Dendritic cell treated with granulocyte-macrophage colony-stimulating factor and Interleukin-4, amounts not matched to agents 40 ng/mL and 50 ng/mL, for 4 days (primary cell): ENCODE results near the gene SEPTIN3.

Source experiments
- H3K27ac Mint-ChIP-seq: one replicate; pipeline ENCODE4 v1.8.0; 2022; ENCODE audit warnings: mild to moderate bottlenecking, mixed read lengths
- H3K27me3 Mint-ChIP-seq: one replicate; pipeline ENCODE4 v1.8.0; 2022; ENCODE audit warnings: mild to moderate bottlenecking, mixed read lengths
- H3K36me3 Mint-ChIP-seq: one replicate; pipeline ENCODE4 v1.8.0; 2022; ENCODE audit warnings: low read depth, mixed read lengths
- H3K4me1 Mint-ChIP-seq: one replicate; pipeline ENCODE4 v1.8.0; 2022; ENCODE audit warnings: low read depth, mixed read lengths
- H3K4me3 Mint-ChIP-seq: one replicate; pipeline ENCODE4 v1.8.0; 2022; ENCODE audit warnings: mild to moderate bottlenecking, moderate library complexity, mixed read lengths
- H3K9me3 Mint-ChIP-seq: one replicate; pipeline ENCODE4 v1.8.0; 2022; ENCODE audit warnings: mixed read lengths
- intact Hi-C: fragments of 100-400 bp; cut with micrococcal nuclease; formaldehyde crosslinking; loops from one replicate; pipeline ENCODE4 v1.15.0; 2022

SEPTIN3 gene

DNA sequence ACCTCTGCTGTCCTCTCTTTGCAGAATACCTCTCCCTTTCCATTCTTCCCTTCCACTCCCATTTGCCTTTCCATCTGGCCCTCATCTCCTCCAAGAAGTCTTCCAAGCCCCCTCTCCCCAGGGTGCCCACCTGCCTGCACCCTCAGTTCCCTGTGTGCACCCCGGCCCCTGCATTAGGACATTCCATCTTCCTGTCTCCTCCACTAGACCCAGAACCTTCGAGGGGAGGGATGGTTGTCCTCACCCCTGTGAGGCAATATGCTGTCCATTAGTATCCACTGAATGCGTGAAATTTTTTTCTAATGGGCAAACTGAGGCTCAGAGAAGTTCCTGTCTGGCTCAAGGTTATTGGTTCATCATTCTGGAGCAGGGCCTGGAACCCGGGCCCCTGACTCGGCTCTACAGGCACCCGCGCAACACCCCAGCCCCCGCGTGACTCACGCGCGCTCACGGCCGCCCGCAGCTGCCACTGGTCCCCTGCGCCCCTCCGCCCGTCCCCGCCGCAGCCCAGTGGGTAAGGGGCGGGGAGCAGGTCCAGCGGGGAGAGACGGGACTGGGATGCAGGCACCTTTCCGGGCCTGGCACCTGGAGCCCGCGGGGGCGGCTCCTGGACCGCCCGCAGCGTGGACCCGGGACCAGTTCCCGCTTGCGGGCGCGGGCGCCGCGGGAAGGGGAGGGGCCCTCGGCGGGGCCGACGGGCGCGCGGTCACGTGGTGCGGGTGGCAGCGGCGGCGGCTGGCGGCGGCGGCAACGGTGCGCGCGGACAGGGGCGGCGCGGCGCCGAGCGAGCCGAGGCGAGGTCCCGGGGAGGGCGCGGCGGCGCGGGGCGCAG is 7.0 kb downstream of the SEPTIN3 start:
- H3K4me1 Mint-ChIP-seq = peaks cover 20% of the 10 kb centered on the region
- H3K27ac Mint-ChIP-seq = no peak overlapping the region
- peak overlapping the region; percentile 51 for H3K4me3 Mint-ChIP-seq
- no peaks in the 10 kb centered on the region for H3K36me3 Mint-ChIP-seq
- intact Hi-C loops = no loop called here
- peaks cover 71% of the 10 kb centered on the region for H3K27me3 Mint-ChIP-seq
- no peaks in the 10 kb centered on the region for H3K9me3 Mint-ChIP-seq

DNA sequence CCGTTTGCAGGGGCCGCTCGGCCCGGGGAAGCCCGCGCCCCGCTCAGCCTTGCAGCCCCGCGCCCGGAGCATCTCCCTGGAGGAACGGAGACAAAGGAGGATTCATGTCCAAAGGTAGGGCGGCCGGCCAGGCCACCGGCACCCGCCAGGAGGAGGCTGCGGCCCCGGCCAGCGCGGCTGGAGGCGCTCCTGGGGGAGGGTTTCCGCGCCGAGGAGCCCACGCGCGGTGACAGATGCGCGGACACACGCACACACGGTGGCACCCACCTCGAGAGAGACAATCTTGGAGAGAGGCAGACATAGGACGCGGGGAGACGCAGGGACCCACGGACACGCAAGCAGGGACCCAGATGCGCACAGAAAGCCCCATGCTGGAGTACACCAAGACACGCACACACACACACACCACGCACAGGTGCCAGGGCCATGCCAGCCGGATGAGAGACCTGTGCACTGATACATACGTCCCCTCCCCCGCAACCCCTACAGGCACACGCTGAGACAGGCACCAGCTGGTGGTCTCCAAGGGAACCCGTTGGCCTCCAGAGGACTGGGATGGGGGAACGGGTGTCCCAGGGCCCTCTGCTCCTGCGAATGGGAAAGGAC is 7.8 kb downstream of the SEPTIN3 start:
- no peaks in the 10 kb centered on the region for H3K9me3 Mint-ChIP-seq
- H3K4me1 Mint-ChIP-seq = peaks cover 20% of the 10 kb centered on the region
- H3K4me3 Mint-ChIP-seq = peak overlapping the region; percentile 69
- H3K27me3 Mint-ChIP-seq = peaks cover 65% of the 10 kb centered on the region
- no peaks in the 10 kb centered on the region for H3K36me3 Mint-ChIP-seq
- intact Hi-C loops = no loop called here
- H3K27ac Mint-ChIP-seq = no peak overlapping the region

DNA sequence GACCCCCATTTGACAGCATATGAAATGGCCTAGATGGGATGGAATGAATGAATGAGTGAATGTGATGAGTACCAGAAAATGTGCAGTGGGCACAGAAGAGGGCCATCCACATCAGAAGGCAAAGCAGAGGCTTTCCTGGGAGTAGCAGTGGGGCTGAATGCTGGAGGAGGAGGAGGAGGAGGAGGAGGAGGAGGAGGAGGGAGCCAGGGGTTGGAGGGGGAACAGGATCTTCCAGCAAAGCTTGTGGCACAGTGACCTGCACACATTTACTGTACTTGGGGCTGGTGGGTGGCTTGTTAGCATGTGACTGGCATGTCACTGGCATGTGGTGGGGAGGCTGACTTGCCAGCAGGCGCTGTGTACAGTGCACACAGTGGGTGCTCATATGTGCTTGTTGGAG is 9.5 kb downstream of the SEPTIN3 start:
- intact Hi-C loops = no loop called here
- Mint-ChIP-seq H3K4me1 (peaks cover 36% of the 10 kb centered on the region), H3K27me3 (peaks cover 55% of the 10 kb centered on the region), H3K36me3 (no peaks in the 10 kb centered on the region), H3K27ac (no peak overlapping the region), H3K9me3 (no peaks in the 10 kb centered on the region), H3K4me3 (no peak overlapping the region)

DNA sequence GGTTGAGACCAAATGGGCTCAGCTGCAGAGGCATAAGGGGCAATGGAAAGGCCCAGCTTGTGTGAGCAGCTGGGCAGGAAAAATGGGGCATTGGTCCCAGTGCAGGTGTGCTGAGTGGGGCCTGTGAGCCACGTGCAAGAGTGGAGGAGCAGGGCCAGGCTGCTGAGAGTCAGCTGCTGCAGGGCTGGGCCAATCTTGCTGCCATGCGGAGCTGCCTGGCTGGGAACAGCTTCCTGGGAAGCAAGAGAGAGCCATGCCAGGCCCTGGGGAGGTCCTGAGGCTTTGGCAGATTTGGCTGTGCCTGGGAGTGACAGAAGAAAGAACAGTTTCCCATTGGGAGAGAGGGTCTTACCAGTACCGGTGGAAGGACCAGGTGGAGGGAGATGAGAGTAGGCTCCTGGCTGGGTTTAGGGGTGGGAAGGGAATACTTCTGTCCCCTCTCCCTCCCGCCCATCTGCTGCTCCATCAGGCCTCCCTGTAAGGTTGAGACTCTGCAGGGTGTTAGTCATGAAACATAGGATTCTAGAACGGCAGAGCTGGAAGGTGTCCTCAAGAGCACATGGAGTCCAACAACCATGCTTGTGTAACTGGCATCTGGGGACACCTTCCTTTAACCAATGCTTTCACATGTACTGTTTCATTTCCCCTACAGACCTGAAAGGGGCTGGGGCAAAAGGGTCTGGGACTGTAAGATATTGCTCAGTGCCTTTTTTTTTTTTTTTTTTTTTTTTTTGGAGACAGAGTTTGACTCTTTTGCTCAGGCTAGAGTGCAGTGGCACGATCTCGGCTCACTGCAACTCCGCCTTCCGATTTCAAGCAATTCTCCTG is 10.4 kb downstream of the SEPTIN3 start:
- Mint-ChIP-seq H3K9me3 (no peaks in the 10 kb centered on the region), H3K36me3 (no peaks in the 10 kb centered on the region), H3K27me3 (peaks cover 47% of the 10 kb centered on the region), H3K4me3 (no peak overlapping the region), H3K4me1 (peaks cover 42% of the 10 kb centered on the region), H3K27ac (no peak overlapping the region)
- intact Hi-C loops = no loop called here

DNA sequence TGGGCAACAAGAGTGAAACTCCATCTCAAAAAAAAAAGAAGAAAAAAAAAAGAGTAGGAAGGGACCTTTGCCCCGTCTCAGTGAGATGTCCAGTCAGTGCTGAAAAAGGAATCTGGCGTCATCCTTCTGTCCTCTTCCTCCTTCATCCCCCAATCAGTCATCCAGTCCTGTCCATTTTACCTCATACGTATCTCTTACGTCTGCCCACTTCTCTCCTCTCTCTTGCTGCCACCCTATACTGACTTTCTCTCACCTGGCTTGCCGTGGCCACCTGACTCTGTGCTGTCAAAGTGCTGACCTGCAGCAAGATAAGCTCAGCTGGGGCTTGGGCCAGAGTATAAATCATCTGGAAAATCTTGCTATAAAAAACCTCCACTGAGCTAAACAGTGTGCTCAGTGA is 13.6 kb downstream of the SEPTIN3 start:
- Mint-ChIP-seq H3K27me3 (peaks cover 25% of the 10 kb centered on the region), H3K4me1 (peaks cover 22% of the 10 kb centered on the region), H3K9me3 (no peaks in the 10 kb centered on the region), H3K36me3 (no peaks in the 10 kb centered on the region), H3K4me3 (no peak overlapping the region), H3K27ac (peak overlapping the region; percentile 48)
- intact Hi-C loops = no loop called here

DNA sequence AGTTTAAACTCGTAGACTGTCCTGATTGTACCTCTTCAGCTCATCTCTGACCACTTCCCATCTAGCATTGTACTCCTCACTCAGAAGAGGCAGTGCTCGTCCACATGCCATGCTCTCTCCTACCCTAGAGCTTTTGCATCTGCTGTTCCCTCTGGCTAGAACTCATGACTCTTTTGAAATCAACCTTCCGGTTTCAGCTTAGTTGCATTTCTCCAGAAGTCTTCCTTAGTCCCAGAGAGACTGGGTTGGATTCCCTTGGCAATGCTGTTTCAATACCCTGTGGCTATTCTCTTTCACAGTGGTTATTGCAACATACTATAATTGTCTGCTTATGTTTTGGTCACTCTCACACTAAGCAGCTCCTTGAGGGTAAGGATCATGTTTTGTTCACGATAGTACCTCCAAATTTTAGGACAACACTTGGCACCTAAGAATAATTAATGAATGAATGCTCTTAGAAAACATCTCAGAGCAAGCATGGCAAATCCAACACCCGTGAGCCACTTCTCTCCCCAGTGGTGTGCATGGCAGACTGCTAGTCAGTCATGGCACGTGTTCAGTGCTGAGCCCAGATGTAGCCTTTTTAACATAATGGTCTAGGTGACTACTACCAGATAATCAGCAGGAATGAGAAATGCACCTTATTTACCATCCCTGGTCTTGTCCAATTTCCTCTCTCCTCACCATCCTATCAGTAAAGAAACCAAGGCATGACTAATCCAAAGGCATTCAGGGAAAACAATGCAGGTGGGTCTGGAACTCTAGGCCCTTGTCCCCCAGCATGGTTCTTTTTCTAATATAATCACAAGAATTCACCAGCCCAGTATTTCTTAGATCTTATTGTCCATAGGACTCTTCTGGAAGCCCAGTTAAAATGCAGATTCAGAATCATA is 14.5 kb downstream of the SEPTIN3 start:
- Mint-ChIP-seq H3K4me3 (no peak overlapping the region), H3K9me3 (no peaks in the 10 kb centered on the region), H3K27ac (peak overlapping the region; percentile 48), H3K36me3 (no peaks in the 10 kb centered on the region), H3K4me1 (peaks cover 22% of the 10 kb centered on the region), H3K27me3 (peaks cover 16% of the 10 kb centered on the region)
- intact Hi-C loops = no loop called here

DNA sequence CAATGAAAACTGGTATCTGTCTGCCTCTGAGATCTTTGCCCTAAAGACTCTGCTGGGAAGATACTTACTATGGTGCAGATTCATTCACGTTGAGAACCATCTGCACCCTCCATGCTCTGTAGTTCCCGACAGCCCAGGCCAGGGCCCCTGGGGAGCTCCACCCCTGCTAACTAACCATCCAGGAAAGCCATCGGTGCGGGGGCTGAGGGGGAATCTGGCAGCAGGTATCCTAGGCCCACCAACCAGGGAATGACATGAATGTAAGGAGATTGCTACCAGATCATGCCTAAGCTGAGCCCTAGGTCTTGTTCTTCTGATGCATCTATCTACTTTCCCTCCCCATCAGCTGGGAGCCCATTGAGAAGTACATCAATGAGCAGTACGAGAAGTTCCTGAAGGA is 18.0 kb downstream of the SEPTIN3 start:
- Mint-ChIP-seq H3K9me3 (no peaks in the 10 kb centered on the region), H3K36me3 (no peaks in the 10 kb centered on the region), H3K27ac (no peak overlapping the region), H3K4me3 (no peak overlapping the region), H3K27me3 (peaks cover 28% of the 10 kb centered on the region), H3K4me1 (peaks cover 20% of the 10 kb centered on the region)
- intact Hi-C loops = no loop called here

DNA sequence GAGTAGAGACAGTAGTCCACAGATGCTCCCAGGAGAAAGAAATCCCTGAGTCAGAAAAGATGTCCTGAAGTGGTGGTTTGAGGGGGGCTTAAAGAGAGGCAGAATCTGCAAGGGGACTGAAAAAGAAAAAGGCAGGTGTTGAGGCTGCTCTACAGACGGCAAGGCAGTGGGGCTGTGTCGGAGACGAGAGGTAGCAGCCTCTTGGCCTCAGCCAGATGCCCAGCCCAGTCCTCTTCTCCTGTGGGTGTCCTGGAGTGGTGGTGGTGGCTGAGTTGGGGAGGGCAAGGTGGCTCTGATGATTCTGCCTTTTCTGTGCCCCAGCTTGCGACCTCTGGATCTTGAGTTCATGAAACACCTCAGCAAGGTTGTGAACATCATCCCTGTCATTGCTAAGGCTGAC is 20.0 kb downstream of the SEPTIN3 start:
- H3K27ac Mint-ChIP-seq = no peak overlapping the region
- intact Hi-C loops = no loop called here

DNA sequence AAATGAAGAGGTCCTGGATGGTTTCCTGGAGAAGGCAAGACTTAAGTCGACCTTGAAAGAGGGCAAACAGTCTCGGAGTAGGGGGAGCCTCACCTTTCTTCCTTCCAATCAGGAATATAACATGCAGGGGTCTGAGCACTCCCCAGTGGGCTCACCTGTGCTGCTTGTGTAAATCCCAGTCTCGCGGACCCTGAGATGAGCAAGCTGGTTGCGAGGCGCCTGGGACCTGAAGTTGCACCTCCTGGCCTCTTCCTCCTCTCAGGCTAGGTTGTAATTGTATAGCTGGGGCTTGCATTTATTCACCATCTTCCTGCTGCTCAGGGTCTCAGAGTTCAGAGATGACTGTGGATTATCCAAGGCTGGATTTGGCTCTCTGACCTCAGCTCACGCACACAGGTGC is 21.9 kb downstream of the SEPTIN3 start:
- peaks cover 38% of the 10 kb centered on the region for H3K27me3 Mint-ChIP-seq
- no peak overlapping the region for H3K4me3 Mint-ChIP-seq
- H3K9me3 Mint-ChIP-seq = no peaks in the 10 kb centered on the region
- peaks cover 21% of the 10 kb centered on the region for H3K4me1 Mint-ChIP-seq
- no peak overlapping the region for H3K27ac Mint-ChIP-seq
- H3K36me3 Mint-ChIP-seq = no peaks in the 10 kb centered on the region
- intact Hi-C loops = no loop called here

More for the DNA sequence above, 20.0 kb downstream of the SEPTIN3 start:
- no peaks in the 10 kb centered on the region for H3K9me3 Mint-ChIP-seq
- peaks cover 3% of the 10 kb centered on the region for H3K4me1 Mint-ChIP-seq
- H3K36me3 Mint-ChIP-seq = no peaks in the 10 kb centered on the region
- H3K4me3 Mint-ChIP-seq = no peak overlapping the region
- peaks cover 35% of the 10 kb centered on the region for H3K27me3 Mint-ChIP-seq

DNA sequence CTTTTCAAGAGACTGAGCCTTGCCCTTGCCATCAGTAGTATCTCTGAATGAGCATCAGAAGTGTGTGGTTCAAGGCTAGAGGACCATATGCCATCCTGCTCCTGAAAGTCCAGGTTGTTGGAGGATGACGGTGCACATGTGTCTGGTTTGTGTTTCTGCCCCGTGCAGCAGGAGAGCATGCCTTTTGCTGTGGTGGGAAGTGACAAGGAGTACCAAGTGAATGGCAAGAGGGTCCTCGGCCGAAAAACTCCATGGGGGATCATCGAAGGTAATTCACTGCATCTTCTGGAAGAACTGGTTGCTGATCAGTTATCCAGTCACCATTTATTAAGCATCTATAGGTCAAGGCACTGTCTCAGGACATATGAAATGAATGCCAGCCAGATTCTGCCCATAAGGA is 23.3 kb downstream of the SEPTIN3 start:
- H3K36me3 Mint-ChIP-seq = no peaks in the 10 kb centered on the region
- no peak overlapping the region for H3K4me3 Mint-ChIP-seq
- H3K27ac Mint-ChIP-seq = no peak overlapping the region
- H3K4me1 Mint-ChIP-seq = peaks cover 32% of the 10 kb centered on the region
- intact Hi-C loops = no loop called here
- no peaks in the 10 kb centered on the region for H3K9me3 Mint-ChIP-seq
- peaks cover 47% of the 10 kb centered on the region for H3K27me3 Mint-ChIP-seq

DNA sequence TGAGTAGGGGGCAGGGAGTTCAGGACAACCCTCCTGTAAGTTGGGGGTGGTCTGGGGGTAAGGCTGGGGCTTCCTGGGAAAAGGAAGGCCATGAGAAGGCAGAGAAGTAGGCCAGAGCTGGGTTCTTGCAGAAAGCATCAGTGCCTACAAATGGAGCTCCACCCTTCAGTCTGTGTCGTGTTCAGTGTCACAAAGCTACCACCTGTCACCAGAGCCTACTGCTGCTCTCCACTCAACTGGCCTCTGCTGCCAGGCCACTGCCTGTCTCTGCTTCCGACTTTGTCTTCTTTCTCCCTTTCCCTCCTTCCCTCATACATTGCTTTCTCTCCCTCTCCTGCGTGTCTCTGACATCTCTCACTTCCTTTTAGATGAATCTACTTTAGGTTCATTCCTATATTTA is 26.0 kb downstream of the SEPTIN3 start:
- Mint-ChIP-seq H3K4me1 (peaks cover 54% of the 10 kb centered on the region), H3K9me3 (no peaks in the 10 kb centered on the region), H3K36me3 (peaks cover 7% of the 10 kb centered on the region), H3K27ac (peak overlapping the region; percentile 75), H3K4me3 (no peak overlapping the region), H3K27me3 (peaks cover 43% of the 10 kb centered on the region)
- intact Hi-C loops = no loop called here

DNA sequence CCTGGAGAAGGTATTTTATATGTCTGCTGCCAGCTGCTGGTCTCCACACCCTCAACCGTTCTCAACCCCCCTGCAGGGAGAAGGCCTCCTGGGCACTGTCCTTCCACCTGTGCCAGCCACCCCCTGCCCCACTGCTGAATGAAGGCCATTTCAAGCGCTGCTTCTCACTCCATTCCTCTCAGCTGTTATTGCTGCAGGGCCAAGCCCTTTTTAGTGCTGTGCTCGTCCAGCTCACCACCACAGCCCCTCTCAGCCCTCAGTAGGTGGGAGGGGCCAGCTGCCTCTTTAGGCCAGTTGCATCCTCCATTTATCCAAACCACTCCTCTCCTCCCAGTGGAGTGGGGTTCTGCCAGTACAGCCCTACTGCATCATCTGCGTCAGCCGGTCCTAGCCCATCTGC is 27.6 kb downstream of the SEPTIN3 start:
- Mint-ChIP-seq H3K4me3 (no peak overlapping the region), H3K27me3 (peaks cover 35% of the 10 kb centered on the region), H3K4me1 (peaks cover 54% of the 10 kb centered on the region), H3K9me3 (no peaks in the 10 kb centered on the region), H3K36me3 (peaks cover 19% of the 10 kb centered on the region), H3K27ac (peak overlapping the region; percentile 22)
- intact Hi-C loops = no loop called here
